A549 (cell line): ENCODE measurements around the gene TMEM135.

ENCODE experiments used
- ESRRA ChIP-seq: fragments of 150-350 bp; IDR thresholded peaks from 2 replicates; pipeline ENCODE4 v1.6.1; 2014; ENCODE audit warnings: mild to moderate bottlenecking, low read length, borderline replicate concordance
- HMGXB4 ChIP-seq: fragments of 250-450 bp; sonication (Bioruptor Pico); IDR thresholded peaks from 2 replicates; pipeline ENCODE4 v1.5.0; 2021; ENCODE audit warnings: mild to moderate bottlenecking, moderate library complexity, borderline replicate concordance
- KDM1A ChIP-seq: fragments of 200-600 bp; sonication (generic); IDR thresholded peaks from 2 replicates; pipeline ENCODE4 v1.6.1; 2016; ENCODE audit warnings: low read depth, mild to moderate bottlenecking
- POLR2A ChIP-seq: IDR thresholded peaks from 2 replicates; pipeline ENCODE4 v1.6.1; 2012; ENCODE audit warnings: mild to moderate bottlenecking, low read length

GRCh38 chr11:87057749-87058148 is 20.0 kb downstream of the TMEM135 start:
- TF ChIP-seq ESRRA (no peak), KDM1A (no peak), HMGXB4 (no peak), POLR2A (no peak)
